DOHH2 (cell line): ENCODE data around the gene ADI1.

Experiments
- H3F3A ChIP-seq: fragments of 200-600 bp; sonication (generic), shearing (Covaris generic); 2 replicates; pipeline ENCODE4 v1.6.0; 2016; ENCODE audit warnings: antibody characterized with exemption, mild to moderate bottlenecking; ENCODE audit not compliant: control insufficient read depth, insufficient read depth
- H3K27ac ChIP-seq: fragments of 200-600 bp; sonication (generic); 2 replicates; pipeline ENCODE4 v1.5.1; 2014; ENCODE audit warnings: low read depth, mild to moderate bottlenecking, low read length, moderate library complexity
- H3K27me3 ChIP-seq: fragments of 200-600 bp; sonication (generic); 2 replicates; pipeline ENCODE4 v1.6.1; 2014; ENCODE audit warnings: mild to moderate bottlenecking, low read length, mixed read lengths; ENCODE audit not compliant: control insufficient read depth
- H3K36me3 ChIP-seq: fragments of 200-600 bp; sonication (generic); 2 replicates; pipeline ENCODE4 v1.6.1; 2014; ENCODE audit warnings: mild to moderate bottlenecking, low read length, moderate library complexity, mixed read lengths; ENCODE audit not compliant: control insufficient read depth
- H3K4me1 ChIP-seq: fragments of 200-600 bp; sonication (generic); 2 replicates; pipeline ENCODE4 v1.6.1; 2014; ENCODE audit warnings: mild to moderate bottlenecking, low read length, mixed read lengths; ENCODE audit not compliant: control insufficient read depth
- H3K4me2 ChIP-seq: fragments of 200-600 bp; sonication (generic); 2 replicates; pipeline ENCODE4 v1.6.0; 2014; ENCODE audit warnings: mild to moderate bottlenecking, low read length, moderate library complexity
- H3K4me3 ChIP-seq: fragments of 200-600 bp; sonication (generic); 2 replicates; pipeline ENCODE4 v1.5.1; 2014; ENCODE audit warnings: mild to moderate bottlenecking, low read length, mixed read lengths
- H3K79me2 ChIP-seq: fragments of 200-600 bp; sonication (generic); 2 replicates; pipeline ENCODE4 v1.6.1; 2014; ENCODE audit warnings: mild to moderate bottlenecking, low read length, mixed read lengths; ENCODE audit not compliant: control insufficient read depth
- H3K9me2 ChIP-seq: fragments of 200-600 bp; sonication (generic); replicated peaks from 2 replicates; pipeline ENCODE4 v1.6.1; 2014; ENCODE audit warnings: mild to moderate bottlenecking, low read length, mixed read lengths; ENCODE audit not compliant: control insufficient read depth
- H3K9me3 ChIP-seq: fragments of 200-600 bp; sonication (generic); 2 replicates; pipeline ENCODE4 v1.6.1; 2014; ENCODE audit warnings: antibody characterized with exemption, low read length, mixed read lengths; ENCODE audit not compliant: control insufficient read depth, insufficient read depth
- H4K20me1 ChIP-seq: fragments of 200-600 bp; sonication (generic); 2 replicates; pipeline ENCODE4 v1.6.0; 2014; ENCODE audit warnings: low read depth, mild to moderate bottlenecking, antibody characterized with exemption, low read length, moderate library complexity; ENCODE audit not compliant: control insufficient read depth, insufficient read depth
- CTCF ChIP-seq: fragments of 200-600 bp; sonication (generic); IDR thresholded peaks from one replicate; pipeline ENCODE4 v1.5.1; 2014; ENCODE audit warnings: antibody characterized with exemption, mild to moderate bottlenecking, low read depth, low read length; ENCODE audit not compliant: poor library complexity, severe bottlenecking
- EZH2phosphoT487 ChIP-seq: fragments of 200-600 bp; sonication (generic); IDR thresholded peaks from 2 replicates; pipeline ENCODE4 v1.6.1; 2017; ENCODE audit warnings: borderline replicate concordance, mild to moderate bottlenecking, antibody characterized with exemption, low read length, moderate library complexity, mixed read lengths

ADI1 gene

GRCh38 chr2:3526871-3527270 is 7.5 kb upstream of the ADI1 start:
- Histone ChIP-seq H3K27me3 (no peaks in the 10 kb centered on the region), H3K9me2 (no peaks in the 10 kb centered on the region), H3K4me1 (0 out of 2 replicates have a peak, but pooled peaks cover under 1% of the 10 kb centered on the region), H3F3A (peaks cover 4% of the 10 kb centered on the region; the same call in 1 of the 2 replicates), H3K9me3 (no peaks in the 10 kb centered on the region), H4K20me1 (no peaks in the 10 kb centered on the region), H3K4me2 (no peak overlapping the region), H3K79me2 (no peaks in the 10 kb centered on the region), H3K27ac (no peak overlapping the region), H3K36me3 (no peaks in the 10 kb centered on the region; the same call in 1 of the 2 replicates), H3K4me3 (no peak overlapping the region)
- TF ChIP-seq EZH2phosphoT487, result no peak
- TF ChIP-seq CTCF, result no peak

DNA sequence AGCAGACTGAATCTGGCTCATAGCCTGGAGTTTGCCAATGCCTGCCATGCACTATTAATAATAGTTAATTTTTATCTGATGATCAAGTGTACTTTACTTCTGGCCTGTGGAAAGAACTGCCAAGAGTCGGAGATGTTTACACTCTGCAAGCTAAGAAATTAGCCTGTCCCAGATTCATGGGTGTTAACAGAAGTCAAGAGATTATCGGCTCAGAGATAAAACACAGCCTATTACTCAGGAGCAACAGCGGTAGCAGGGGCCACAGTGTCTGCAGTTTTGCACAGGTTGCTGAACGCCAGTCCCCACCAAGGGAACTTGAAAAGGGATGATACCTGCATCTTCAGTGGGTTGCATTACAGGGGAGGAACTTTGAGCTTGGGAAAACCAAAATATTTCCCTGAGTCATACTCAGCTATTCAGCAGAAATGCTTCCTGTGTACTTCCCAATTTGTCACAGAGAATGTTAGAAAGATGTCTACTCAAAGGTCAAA is 4.3 kb upstream of the ADI1 start:
- Histone ChIP-seq H3K4me3 (no peak overlapping the region), H3K36me3 (no peaks in the 10 kb centered on the region; the same call in none of the 2 replicates), H3K27ac (no peak overlapping the region), H3K9me3 (no peaks in the 10 kb centered on the region), H3K4me2 (no peak overlapping the region), H3K27me3 (no peaks in the 10 kb centered on the region), H3K79me2 (peaks cover 21% of the 10 kb centered on the region), H3F3A (0 out of 2 replicates have a peak, but pooled peaks cover 7% of the 10 kb centered on the region), H3K4me1 (peaks cover 24% of the 10 kb centered on the region), H4K20me1 (no peaks in the 10 kb centered on the region), H3K9me2 (no peaks in the 10 kb centered on the region)
- TF ChIP-seq CTCF (no peak), EZH2phosphoT487 (no peak)

DNA sequence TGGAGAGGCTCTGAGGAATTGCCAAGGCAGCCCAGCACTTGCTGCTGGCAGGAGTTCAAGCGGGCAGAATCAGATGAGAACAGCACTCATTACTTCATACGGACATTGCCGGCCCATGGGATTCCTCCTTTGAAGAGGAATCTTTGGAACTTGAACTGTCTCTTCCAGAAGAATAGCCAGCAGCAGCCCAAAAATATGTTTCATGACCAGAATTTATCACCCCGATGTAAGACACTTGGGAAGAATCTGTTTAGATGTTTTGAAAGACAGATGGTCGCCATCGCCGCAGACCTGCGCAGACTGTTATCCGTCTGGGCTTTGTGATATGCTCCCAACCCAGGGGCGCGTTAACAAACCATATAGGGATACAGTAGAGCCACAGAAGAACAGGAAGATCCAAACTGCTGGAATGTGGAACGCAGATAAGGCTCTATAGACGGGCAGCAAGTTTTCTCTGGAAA is 3.7 kb upstream of the ADI1 start:
- Histone ChIP-seq H3K36me3 (peaks cover 5% of the 10 kb centered on the region), H3K4me1 (peaks cover 26% of the 10 kb centered on the region), H3K27me3 (no peaks in the 10 kb centered on the region), H3K4me3 (no peak overlapping the region), H3K9me3 (no peaks in the 10 kb centered on the region), H3F3A (0 out of 2 replicates have a peak, but pooled peaks cover 7% of the 10 kb centered on the region), H3K27ac (no peak overlapping the region), H3K9me2 (no peaks in the 10 kb centered on the region), H3K79me2 (peaks cover 28% of the 10 kb centered on the region), H4K20me1 (no peaks in the 10 kb centered on the region), H3K4me2 (no peak overlapping the region)
- TF ChIP-seq EZH2phosphoT487 (no peak), CTCF (no peak)
